Measurements from ENCODE around the gene SELENOI. TPM values are rescaled to one million over a fixed set of nuclear protein-coding genes. Genes with fewer than 3 reads are reported as not detected.
A peak's percentile ranks its signal among the peaks of the same experiment; 100 is the strongest.

SELENOI gene
- total and polyA plus RNA-seq, 3 experiments from 2014 or later: 3.2 to 61.9 (median 58.4) TPM

DNA sequence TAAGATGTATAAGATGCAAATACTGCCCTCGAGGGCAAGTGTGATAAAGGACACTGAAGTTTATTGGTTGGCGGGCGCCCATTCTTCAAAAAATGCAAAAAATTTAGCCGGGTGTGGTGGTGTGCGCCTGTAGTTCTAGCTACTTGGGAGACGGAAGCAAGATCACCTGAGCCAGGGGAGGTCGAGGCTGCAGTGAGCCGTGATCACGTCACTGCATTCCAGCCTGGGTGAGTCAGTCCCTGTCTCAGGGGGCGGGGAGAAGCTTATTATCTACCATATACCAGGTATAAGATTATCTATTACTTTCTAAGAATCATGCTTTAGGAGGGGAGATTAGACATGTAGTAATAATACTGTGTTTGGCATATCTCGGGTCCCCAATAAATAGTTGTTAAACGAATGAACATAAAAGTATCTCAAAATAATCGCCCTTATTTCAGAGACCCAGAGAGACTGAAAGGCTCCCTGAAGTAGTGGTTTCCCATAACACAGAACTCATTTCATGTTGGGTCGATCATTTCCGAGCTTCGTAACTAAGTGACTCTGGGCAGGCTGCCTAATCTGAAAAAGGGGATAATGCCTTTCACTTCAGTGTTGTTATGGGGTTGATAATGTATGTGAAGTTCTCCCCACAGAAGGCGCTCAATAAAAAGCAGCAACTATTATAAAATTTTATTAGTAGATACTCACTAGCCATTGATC lies 1.2 kb upstream of the SELENOI start:
- H3K9me3 ChIP-seq (ENCODE audit: low read length): no peaks in the 10 kb centered on the region
- CTCF ChIA-PET: interaction anchor here (1.0 to 2.1 kb wide), 3 partner anchors 8 to 14 kb away, joined by 3 to 12 read pairs (median 4); no protein-coding TSS in a partner anchor
- no peaks in the 10 kb centered on the region for H3K27me3 ChIP-seq (ENCODE audit: insufficient read depth, low read length, poor library complexity, severe bottlenecking)
- DNase-seq: peak in 1 of 5 donors; percentile 8
- no peaks in the 10 kb centered on the region for H3K36me3 ChIP-seq (ENCODE audit: insufficient read depth, low read length)
- peak overlapping the region; percentile 94 to 100 (median 98) for H3K4me3 Mint-ChIP-seq
- peaks cover 36% of the 10 kb centered on the region for H3K4me1 ChIP-seq (ENCODE audit: insufficient read depth, low read length)
- POLR2A ChIA-PET: interaction anchor here (0.6 to 1.2 kb wide), 2 partner anchors 160 to 1071 kb away, joined by 3 to 4 read pairs; no protein-coding TSS in a partner anchor
- no peaks in the 10 kb centered on the region for H3K9me3 Mint-ChIP-seq
- H3K27me3 Mint-ChIP-seq: no peaks in the 10 kb centered on the region
- peaks cover 37 to 55% (median 43%) of the 10 kb centered on the region in 3 donors for H3K4me1 Mint-ChIP-seq
- peak overlapping the region; percentile 85 to 100 (median 98) for H3K27ac Mint-ChIP-seq
- peak overlapping the region; percentile 93 for H3K4me3 ChIP-seq (ENCODE audit: low read length)
- H3K36me3 Mint-ChIP-seq: peaks cover 0 to 18% (median 3%) of the 10 kb centered on the region in 3 donors
- peak overlapping the region; percentile 85 for H3K27ac ChIP-seq (ENCODE audit: low read depth, low read length)

DNA sequence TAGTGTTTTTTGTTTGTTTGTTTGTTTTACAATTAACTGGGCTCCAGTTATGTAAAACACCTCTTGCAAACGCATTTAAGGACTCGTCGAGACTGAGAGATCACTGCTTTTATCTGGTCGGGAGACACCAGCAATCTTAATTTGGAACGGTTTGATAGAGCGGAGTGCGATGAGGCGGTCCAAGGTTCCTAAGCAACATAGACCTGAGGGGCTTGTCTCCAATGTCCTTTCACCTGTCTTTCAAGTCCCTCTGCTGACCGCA lies 729 bp upstream of the SELENOI start:
- Histone ChIP-seq H3K36me3 (ENCODE audit: insufficient read depth, low read length) (no peaks in the 10 kb centered on the region), H3K9me3 (ENCODE audit: low read length) (no peaks in the 10 kb centered on the region), H3K27me3 (ENCODE audit: insufficient read depth, low read length, poor library complexity, severe bottlenecking) (no peaks in the 10 kb centered on the region), H3K4me1 (ENCODE audit: insufficient read depth, low read length) (peaks cover 36% of the 10 kb centered on the region), H3K4me3 (ENCODE audit: low read length) (peak overlapping the region; percentile 93), H3K27ac (ENCODE audit: low read depth, low read length) (peak overlapping the region; percentile 85)
- Mint-ChIP-seq H3K27me3 (no peaks in the 10 kb centered on the region), H3K27ac (peak overlapping the region; percentile 85 to 100 (median 98)), H3K9me3 (no peaks in the 10 kb centered on the region), H3K4me1 (peaks cover 37 to 55% (median 43%) of the 10 kb centered on the region in 3 donors), H3K36me3 (peaks cover 0 to 16% (median 0%) of the 10 kb centered on the region in 3 donors), H3K4me3 (peak overlapping the region; percentile 94 to 100 (median 98))
- no peak for DNase-seq
- CTCF ChIA-PET: interaction anchor here (1.8 to 2.1 kb wide), 2 partner anchors 11 to 14 kb away, joined by 4 to 12 read pairs; no protein-coding TSS in a partner anchor
- POLR2A ChIA-PET: interaction anchor here (0.6 to 1.4 kb wide), 4 partner anchors 100 to 1072 kb away, joined by 3 to 9 read pairs (median 4); partner anchors contain the start of genes HADHA and HADHB

DNA sequence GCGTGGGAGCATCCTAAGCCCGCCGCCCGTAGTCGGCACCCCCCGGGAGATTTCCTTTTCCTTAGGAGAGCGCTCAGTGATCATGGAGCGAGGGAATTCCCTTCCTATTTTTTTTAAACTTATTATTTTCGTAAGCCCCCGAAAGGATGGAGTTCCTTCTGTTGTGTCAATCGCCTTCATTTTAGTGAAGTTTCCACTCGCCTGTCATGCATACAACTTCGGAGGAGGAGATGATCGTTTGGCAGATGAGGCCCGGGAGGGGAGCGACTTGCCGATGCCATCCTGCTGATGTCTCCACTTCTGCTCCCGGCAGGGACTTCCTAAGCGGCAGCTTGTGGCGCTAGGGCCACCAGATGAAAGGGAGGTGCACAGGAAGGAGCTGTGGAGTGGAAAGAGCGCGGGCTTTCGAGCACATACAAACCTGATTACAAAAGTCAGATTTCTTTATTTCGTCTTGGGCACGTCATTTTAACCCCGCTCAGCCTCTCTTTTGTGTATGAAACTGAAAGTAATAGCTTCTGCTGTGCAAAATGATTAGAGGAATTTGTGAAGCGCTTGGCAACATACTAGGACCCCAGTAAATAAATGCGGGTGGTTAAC lies 611 bp downstream of the SELENOI start, which contains the start of gene ADGRF3:
Gene ADGRF3, minus strand, starts transcription at position 336 of the 600 bp plus-strand sequence. CDS start 555 bp downstream, outside the sequence.
- H3K27me3 ChIP-seq (ENCODE audit: insufficient read depth, low read length, poor library complexity, severe bottlenecking): no peaks in the 10 kb centered on the region
- peaks cover 36% of the 10 kb centered on the region for H3K4me1 ChIP-seq (ENCODE audit: insufficient read depth, low read length)
- H3K27me3 Mint-ChIP-seq: no peaks in the 10 kb centered on the region
- H3K27ac ChIP-seq (ENCODE audit: low read depth, low read length): peak within 1 kb of the TSS; percentile 85
- peaks cover 40 to 65% (median 52%) of the 10 kb centered on the region in 3 donors for H3K4me1 Mint-ChIP-seq
- peak within 1 kb of the TSS; percentile 93 for H3K4me3 ChIP-seq (ENCODE audit: low read length)
- H3K9me3 ChIP-seq (ENCODE audit: low read length): no peaks in the 10 kb centered on the region
- ChIA-PET CTCF (interaction anchor here (1.2 to 1.8 kb wide), 2 partner anchors 9 to 162 kb away, joined by 4 read pairs; no protein-coding TSS in a partner anchor), POLR2A (interaction anchor here (0.7 to 1.4 kb wide), 2 partner anchors 47 to 102 kb away, joined by 3 to 9 read pairs; partner anchors contain the start of genes HADHA and HADHB)
- no peaks in the 10 kb centered on the region for H3K36me3 ChIP-seq (ENCODE audit: insufficient read depth, low read length)
- no peaks in the 10 kb centered on the region for H3K9me3 Mint-ChIP-seq
- peak within 1 kb of the TSS; percentile 94 to 100 (median 98) for H3K4me3 Mint-ChIP-seq
- H3K36me3 Mint-ChIP-seq: peaks cover 0 to 18% (median 0%) of the 10 kb centered on the region in 3 donors
- H3K27ac Mint-ChIP-seq: peak within 1 kb of the TSS; percentile 85 to 100 (median 98)
- DNase-seq: peak; percentile 53 to 75 (median 66)

GRCh38 chr2:26347286-26347865 lies 1.4 kb downstream of the SELENOI start:
- ChIA-PET POLR2A (interaction anchor here (0.6 to 0.7 kb wide), 2 partner anchors 48 to 155 kb away, joined by 3 to 6 read pairs; no protein-coding TSS in a partner anchor), CTCF (no interaction called here)
- peak overlapping the region; percentile 85 to 100 (median 98) for H3K27ac Mint-ChIP-seq
- H3K4me3 Mint-ChIP-seq: peak overlapping the region; percentile 94 to 100 (median 98)
- no peaks in the 10 kb centered on the region for H3K9me3 Mint-ChIP-seq
- no peaks in the 10 kb centered on the region for H3K27me3 Mint-ChIP-seq
- H3K9me3 ChIP-seq (ENCODE audit: low read length): no peaks in the 10 kb centered on the region
- H3K27me3 ChIP-seq (ENCODE audit: insufficient read depth, low read length, poor library complexity, severe bottlenecking): no peaks in the 10 kb centered on the region
- peaks cover 0 to 18% (median 0%) of the 10 kb centered on the region in 3 donors for H3K36me3 Mint-ChIP-seq
- peaks cover 43 to 72% (median 59%) of the 10 kb centered on the region in 3 donors for H3K4me1 Mint-ChIP-seq
- peaks cover 36% of the 10 kb centered on the region for H3K4me1 ChIP-seq (ENCODE audit: insufficient read depth, low read length)
- no peaks in the 10 kb centered on the region for H3K36me3 ChIP-seq (ENCODE audit: insufficient read depth, low read length)
- peak overlapping the region; percentile 93 for H3K4me3 ChIP-seq (ENCODE audit: low read length)
- no peak for DNase-seq
- peak overlapping the region; percentile 85 for H3K27ac ChIP-seq (ENCODE audit: low read depth, low read length)

GRCh38 chr2:26349690-26350089 lies 3.7 kb downstream of the SELENOI start:
- CTCF ChIA-PET: no interaction called here
- no peak overlapping the region for H3K4me3 Mint-ChIP-seq
- no peaks in the 10 kb centered on the region for H3K9me3 Mint-ChIP-seq
- H3K4me3 ChIP-seq (ENCODE audit: low read length): no peak overlapping the region
- DNase-seq: no peak
- H3K27ac ChIP-seq (ENCODE audit: low read depth, low read length): no peak overlapping the region
- H3K27me3 ChIP-seq (ENCODE audit: insufficient read depth, low read length, poor library complexity, severe bottlenecking): no peaks in the 10 kb centered on the region
- H3K4me1 Mint-ChIP-seq: peaks cover 40 to 69% (median 63%) of the 10 kb centered on the region in 3 donors
- H3K27ac Mint-ChIP-seq: peak overlapping the region in 4 of 8 donors; percentile 12 to 75 (median 56)
- no peaks in the 10 kb centered on the region for H3K36me3 ChIP-seq (ENCODE audit: insufficient read depth, low read length)
- no peaks in the 10 kb centered on the region for H3K27me3 Mint-ChIP-seq
- peaks cover 27% of the 10 kb centered on the region for H3K4me1 ChIP-seq (ENCODE audit: insufficient read depth, low read length)
- POLR2A ChIA-PET: interaction anchor here (0.6 to 0.7 kb wide), 2 partner anchors 40 to 1055 kb away, joined by 4 read pairs; no protein-coding TSS in a partner anchor
- peaks cover 0 to 24% (median 5%) of the 10 kb centered on the region in 3 donors for H3K36me3 Mint-ChIP-seq
- no peaks in the 10 kb centered on the region for H3K9me3 ChIP-seq (ENCODE audit: low read length)

GRCh38 chr2:26351375-26352090 lies 5.6 kb downstream of the SELENOI start:
- H3K27me3 Mint-ChIP-seq: no peaks in the 10 kb centered on the region
- Histone ChIP-seq H3K36me3 (ENCODE audit: insufficient read depth, low read length) (no peaks in the 10 kb centered on the region), H3K27me3 (ENCODE audit: insufficient read depth, low read length, poor library complexity, severe bottlenecking) (no peaks in the 10 kb centered on the region), H3K9me3 (ENCODE audit: low read length) (no peaks in the 10 kb centered on the region), H3K4me3 (ENCODE audit: low read length) (no peak overlapping the region), H3K4me1 (ENCODE audit: insufficient read depth, low read length) (peaks cover 25% of the 10 kb centered on the region), H3K27ac (ENCODE audit: low read depth, low read length) (no peak overlapping the region)
- peaks cover 35 to 75% (median 68%) of the 10 kb centered on the region in 3 donors for H3K4me1 Mint-ChIP-seq
- POLR2A ChIA-PET: no interaction called here
- CTCF ChIA-PET: no interaction called here
- H3K9me3 Mint-ChIP-seq: no peaks in the 10 kb centered on the region
- no peak overlapping the region for H3K4me3 Mint-ChIP-seq
- peaks cover 0 to 21% (median 5%) of the 10 kb centered on the region in 3 donors for H3K36me3 Mint-ChIP-seq
- DNase-seq: no peak
- H3K27ac Mint-ChIP-seq: peak overlapping the region in 3 of 8 donors; percentile 5 to 25 (median 5)

- H3K4me1 Mint-ChIP-seq: peaks cover 30 to 76% (median 64%) of the 10 kb centered on the region in 3 donors
- H3K27me3 Mint-ChIP-seq: no peaks in the 10 kb centered on the region
- ChIA-PET CTCF (interaction anchor here (1.5 kb wide), 1 partner anchor 9 kb away, joined by 3 read pairs; no protein-coding TSS in a partner anchor), POLR2A (no interaction called here)
- H3K4me3 Mint-ChIP-seq: no peak overlapping the region
- peak overlapping the region in 3 of 8 donors; percentile 18 to 66 (median 25) for H3K27ac Mint-ChIP-seq
- H3K27ac ChIP-seq (ENCODE audit: low read depth, low read length): no peak overlapping the region
- DNase-seq: no peak
- no peak overlapping the region for H3K4me3 ChIP-seq (ENCODE audit: low read length)
- H3K27me3 ChIP-seq (ENCODE audit: insufficient read depth, low read length, poor library complexity, severe bottlenecking): no peaks in the 10 kb centered on the region
- H3K9me3 Mint-ChIP-seq: no peaks in the 10 kb centered on the region
- H3K4me1 ChIP-seq (ENCODE audit: insufficient read depth, low read length): peaks cover 14% of the 10 kb centered on the region
- no peaks in the 10 kb centered on the region for H3K9me3 ChIP-seq (ENCODE audit: low read length)
- H3K36me3 Mint-ChIP-seq: peaks cover 0 to 19% (median 5%) of the 10 kb centered on the region in 3 donors
- no peaks in the 10 kb centered on the region for H3K36me3 ChIP-seq (ENCODE audit: insufficient read depth, low read length)
Observed at GRCh38 chr2:26352892-26353291, 6.9 kb downstream of the SELENOI start.
